Glutamatergic neuron (in vitro differentiated cells): ENCODE measurements around the gene FAM227B. TPM values are rescaled to one million over a fixed set of nuclear protein-coding genes. Genes with fewer than 3 reads are reported as not detected.
"Not testable (repeated sequence)": the region's sequence is repeated elsewhere in the genome, so short reads cannot be mapped to it uniquely, and the experiment has no call there.

Experiments used
- DNase-seq: peaks from one replicate; pipeline ENCODE4 v3.0.0; 2022
- H3K27ac Mint-ChIP-seq: one replicate; pipeline ENCODE4 v1.8.0; 2020; ENCODE audit warnings: mild to moderate bottlenecking, mixed read lengths, inconsistent platforms; ENCODE audit not compliant: unreplicated experiment
- H3K27me3 Mint-ChIP-seq: one replicate; pipeline ENCODE4 v1.8.0; 2020; ENCODE audit warnings: mild to moderate bottlenecking, moderate library complexity, mixed read lengths, inconsistent platforms; ENCODE audit not compliant: unreplicated experiment
- H3K36me3 Mint-ChIP-seq: one replicate; pipeline ENCODE4 v1.8.0; 2020; ENCODE audit warnings: mild to moderate bottlenecking, mixed read lengths, inconsistent platforms; ENCODE audit not compliant: unreplicated experiment
- H3K4me1 Mint-ChIP-seq: one replicate; pipeline ENCODE4 v1.8.0; 2020; ENCODE audit warnings: mild to moderate bottlenecking, low read depth, mixed read lengths, inconsistent platforms; ENCODE audit not compliant: unreplicated experiment
- H3K4me3 Mint-ChIP-seq: one replicate; pipeline ENCODE4 v1.8.0; 2020; ENCODE audit warnings: mild to moderate bottlenecking, mixed read lengths, inconsistent platforms; ENCODE audit not compliant: unreplicated experiment
- H3K9me3 Mint-ChIP-seq: one replicate; pipeline ENCODE4 v1.8.0; 2020; ENCODE audit warnings: mild to moderate bottlenecking, moderate library complexity, mixed read lengths, inconsistent platforms; ENCODE audit not compliant: unreplicated experiment
- CTCF ChIP-seq: fragments of 200-600 bp; sonication (generic); IDR thresholded peaks from one replicate; pipeline ENCODE4 v1.5.0; 2021; ENCODE audit not compliant: partially characterized antibody, unreplicated experiment
- total RNA-seq: library from RNA; stranded (reverse); fragmentation: NEBNext Ultra II Directional; extraction: Animal tissue kit (Norgen Biotek cat#: 25700); gene quantifications from one replicate; pipeline ENCODE4 v1.2.1, GENCODE V29; 2021; ENCODE audit not compliant: unreplicated experiment

Gene FAM227B
- total RNA-seq, 1 donor from 2014 or later = 3.2 TPM

DNA sequence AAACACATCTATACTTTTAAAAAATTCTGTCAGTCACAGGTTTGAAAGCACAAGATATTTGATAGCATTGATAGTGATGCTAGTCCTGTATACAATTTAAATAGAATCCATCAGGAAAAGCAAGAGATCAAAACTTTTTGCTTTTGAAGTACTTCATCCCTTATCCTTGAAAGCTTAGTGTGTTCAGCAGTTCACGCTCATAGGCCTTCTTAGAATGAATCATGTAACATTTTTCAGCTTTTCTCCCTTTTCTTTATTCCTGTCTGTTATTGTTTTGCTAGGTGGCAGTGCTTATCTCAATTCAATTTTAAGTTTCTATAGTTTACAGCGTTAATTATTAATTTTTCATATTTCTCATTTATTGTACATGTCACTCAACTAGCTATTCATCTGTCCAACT, 128.5 kb downstream of the FAM227B start:
- DNase-seq = no peak
- H3K27ac Mint-ChIP-seq = no peak overlapping the region
- no peak for TF ChIP-seq CTCF
- H3K4me3 Mint-ChIP-seq = no peak overlapping the region
- peaks cover 1% of the 10 kb centered on the region for H3K9me3 Mint-ChIP-seq
- H3K36me3 Mint-ChIP-seq = no peaks in the 10 kb centered on the region
- H3K4me1 Mint-ChIP-seq = no peaks in the 10 kb centered on the region
- H3K27me3 Mint-ChIP-seq = peaks cover 2% of the 10 kb centered on the region

- DNase-seq = no peak
- no peak overlapping the region for H3K4me3 Mint-ChIP-seq
- peaks cover 2% of the 10 kb centered on the region for H3K27me3 Mint-ChIP-seq
- H3K9me3 Mint-ChIP-seq = peaks cover 1% of the 10 kb centered on the region
- H3K27ac Mint-ChIP-seq = no peak overlapping the region
- no peaks in the 10 kb centered on the region for H3K4me1 Mint-ChIP-seq
- TF ChIP-seq CTCF = no peak
- H3K36me3 Mint-ChIP-seq = no peaks in the 10 kb centered on the region
Measured at GRCh38 chr15:49490966-49491365, 129.7 kb downstream of the FAM227B start.

GRCh38 chr15:49485401-49485800, 135.2 kb downstream of the FAM227B start:
- not testable (repeated sequence) for H3K4me3 Mint-ChIP-seq, H3K9me3 Mint-ChIP-seq, H3K27me3 Mint-ChIP-seq, H3K27ac Mint-ChIP-seq, H3K36me3 Mint-ChIP-seq, DNase-seq, H3K4me1 Mint-ChIP-seq

GRCh38 chr15:49478982-49479381, 141.6 kb downstream of the FAM227B start:
- not testable (repeated sequence) for DNase-seq, H3K27ac Mint-ChIP-seq, H3K9me3 Mint-ChIP-seq, H3K27me3 Mint-ChIP-seq, H3K4me1 Mint-ChIP-seq, H3K4me3 Mint-ChIP-seq, H3K36me3 Mint-ChIP-seq

DNA sequence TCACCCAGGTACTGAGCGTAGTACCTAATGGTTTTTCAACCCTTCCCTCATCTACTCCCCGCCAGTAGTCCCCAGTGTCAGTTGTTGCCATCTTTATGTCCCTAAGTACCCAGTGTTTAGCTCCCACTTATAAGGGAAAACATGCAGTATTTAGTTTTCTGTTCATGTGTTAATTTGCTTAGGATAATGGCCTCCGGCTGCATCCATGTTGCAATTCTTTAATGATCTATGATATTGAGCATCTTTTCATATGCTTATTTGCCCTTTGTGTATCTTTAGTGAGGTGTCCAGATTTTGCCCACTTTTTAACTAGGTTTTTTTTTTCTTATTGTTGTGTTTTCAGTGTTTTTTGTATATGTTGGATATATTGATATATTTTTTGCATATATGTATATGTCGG, 142.6 kb downstream of the FAM227B start:
- DNase-seq, H3K9me3 Mint-ChIP-seq, H3K27me3 Mint-ChIP-seq, H3K27ac Mint-ChIP-seq, H3K4me1 Mint-ChIP-seq, H3K36me3 Mint-ChIP-seq, H3K4me3 Mint-ChIP-seq: not testable (repeated sequence)

- peaks cover 2% of the 10 kb centered on the region for H3K27me3 Mint-ChIP-seq
- no peak for TF ChIP-seq CTCF
- no peak for DNase-seq
- H3K4me1 Mint-ChIP-seq = no peaks in the 10 kb centered on the region
- no peak overlapping the region for H3K4me3 Mint-ChIP-seq
- no peaks in the 10 kb centered on the region for H3K36me3 Mint-ChIP-seq
- no peaks in the 10 kb centered on the region for H3K9me3 Mint-ChIP-seq
- H3K27ac Mint-ChIP-seq = no peak overlapping the region
Measured at GRCh38 chr15:49473031-49473430, 147.6 kb downstream of the FAM227B start.

DNA sequence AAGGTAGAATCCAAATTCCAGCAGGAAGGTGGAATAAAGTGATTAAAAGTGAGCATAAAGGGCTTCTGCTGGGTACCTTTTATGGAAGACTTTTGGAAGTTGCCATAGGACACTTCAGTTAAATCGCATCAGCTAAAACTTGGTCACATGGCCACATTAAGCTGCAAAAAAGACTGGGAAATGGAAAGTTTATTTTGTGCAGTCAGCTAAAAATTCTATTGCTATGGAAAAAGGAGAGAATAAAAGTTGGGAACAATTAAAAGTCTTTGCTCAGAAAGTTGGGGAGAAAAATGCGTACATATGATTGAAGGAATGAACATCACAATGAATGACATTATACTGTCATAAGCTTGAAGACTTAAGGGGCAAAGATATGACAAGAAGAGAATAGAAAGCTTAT, 148.3 kb downstream of the FAM227B start:
- Mint-ChIP-seq H3K4me1 (no peaks in the 10 kb centered on the region), H3K36me3 (no peaks in the 10 kb centered on the region), H3K4me3 (no peak overlapping the region), H3K27ac (no peak overlapping the region), H3K9me3 (no peaks in the 10 kb centered on the region), H3K27me3 (peaks cover 2% of the 10 kb centered on the region)
- DNase-seq = no peak
- no peak for TF ChIP-seq CTCF
